D721Med (cell line): ENCODE data around the gene REEP3.

ENCODE experiments used
- DNase-seq: peaks from one replicate; pipeline ENCODE4 v3.0.0; 2011; ENCODE audit warnings: low spot score; ENCODE audit not compliant: insufficient read length
- FAIRE-seq: peaks from 2 replicates; lab custom pipeline; 2011; peaks lifted over from hg19 to GRCh38; lab: Jason Lieb, UNC
- CTCF ChIP-seq: IDR thresholded peaks from 2 replicates; pipeline ENCODE4 v1.5.1; 2012; ENCODE audit warnings: mild to moderate bottlenecking, control low read depth; ENCODE audit not compliant: insufficient read depth; ENCODE audit errors: missing control alignments

REEP3 gene

GRCh38 chr10:63522277-63522687 is 1.1 kb downstream of the REEP3 start:
- no peak for FAIRE-seq
- DNase-seq = no peak
- no peak for TF ChIP-seq CTCF

GRCh38 chr10:63522995-63523394 is 1.8 kb downstream of the REEP3 start:
- FAIRE-seq (no peak), DNase-seq (no peak)
- TF ChIP-seq CTCF = no peak

GRCh38 chr10:63525021-63525420 is 3.8 kb downstream of the REEP3 start:
- DNase-seq = no peak
- no peak for TF ChIP-seq CTCF
- no peak for FAIRE-seq

- TF ChIP-seq CTCF = no peak
- DNase-seq (no peak), FAIRE-seq (no peak)
Measured at GRCh38 chr10:63527401-63527800, 6.2 kb downstream of the REEP3 start.

GRCh38 chr10:63528084-63528744 is 7.0 kb downstream of the REEP3 start:
- FAIRE-seq (no peak), DNase-seq (no peak)
- no peak for TF ChIP-seq CTCF

GRCh38 chr10:63530409-63530808 is 9.2 kb downstream of the REEP3 start:
- FAIRE-seq (no peak), DNase-seq (no peak)
- TF ChIP-seq CTCF = no peak

- FAIRE-seq = peak; percentile 44
Measured at GRCh38 chr10:63534723-63535122, 13.5 kb downstream of the REEP3 start.

More at GRCh38 chr10:63534723-63535122, 13.5 kb downstream of the REEP3 start:
- TF ChIP-seq CTCF = no peak
- DNase-seq = no peak
